ENCODE results near the gene POP7.

DNA sequence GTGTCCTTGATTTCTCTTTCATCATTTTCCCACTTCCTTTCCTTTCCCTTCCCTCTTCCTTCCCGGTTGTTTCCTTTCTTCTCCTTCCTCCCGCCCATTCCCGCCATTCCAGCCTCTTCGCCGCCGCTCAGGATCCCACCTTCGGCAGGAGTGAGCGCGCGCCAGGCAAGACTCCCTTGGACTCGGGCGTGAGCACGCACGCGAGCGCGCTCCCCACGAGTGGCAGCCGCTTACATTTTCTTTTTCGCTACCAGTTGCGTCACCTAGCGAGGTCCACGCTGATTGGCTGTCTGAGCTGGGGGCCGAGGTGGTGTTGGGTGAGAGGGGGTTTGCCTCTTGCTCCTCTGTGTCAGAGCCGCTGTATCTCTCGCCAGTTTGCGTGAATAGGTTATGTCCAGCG is 39.3 kb downstream of the POP7 start:
- no peak for TF ChIP-seq CTCF (IDR thresholded peaks at IDR 0.05; ENCODE audit: poor library complexity)
- TF ChIP-seq EZH2phosphoT487 (IDR thresholded peaks at IDR 0.05; ENCODE audit: low read depth, severe bottlenecking, unreplicated experiment), result no peak
- no peak for TF ChIP-seq EZH2 (IDR thresholded peaks at IDR 0.05; ENCODE audit: borderline replicate concordance)

Data from hepatocyte (in vitro differentiated cells).